ENCODE results near the gene PGGT1B. TPM values are rescaled to one million over a fixed set of nuclear protein-coding genes. Genes with fewer than 3 reads are reported as not detected.
A peak's percentile ranks its signal among the peaks of the same experiment; 100 is the strongest.

Gene PGGT1B
- polyA plus RNA-seq, 1 donor from 2014 or later, result 6.6 TPM

GRCh38 chr5:115304496-115304895 lies 41.8 kb upstream of the PGGT1B start:
- H3K27ac ChIP-seq (ENCODE audit: low read length), result no peak overlapping the region
- no peak overlapping the region for H3K4me2 ChIP-seq (ENCODE audit: low read length)
- H4K20me1 ChIP-seq (ENCODE audit: insufficient read depth), result no peaks in the 10 kb centered on the region
- no peak overlapping the region for H3K9ac ChIP-seq (ENCODE audit: low read length)
- no peak overlapping the region for H3K4me3 ChIP-seq (ENCODE audit: low read length)
- no peaks in the 10 kb centered on the region for H3K36me3 ChIP-seq (ENCODE audit: insufficient read depth, low read length)
- TF ChIP-seq POLR2AphosphoS5 (IDR thresholded peaks at IDR 0.05), result no peak
- no peak for TF ChIP-seq SMC3 (conservative IDR thresholded peaks at IDR 0.05; ENCODE audit: poor library complexity)
- no peak for TF ChIP-seq EP300 (conservative IDR thresholded peaks at IDR 0.05; ENCODE audit: poor library complexity, severe bottlenecking)
- no peak for TF ChIP-seq MXI1 (conservative IDR thresholded peaks at IDR 0.05; ENCODE audit: poor library complexity, severe bottlenecking)
- no peak for TF ChIP-seq TAF1 (IDR thresholded peaks at IDR 0.05; ENCODE audit: low read depth)
- TF ChIP-seq RAD21 (conservative IDR thresholded peaks at IDR 0.05), result no peak
- TF ChIP-seq, protein P1, sequence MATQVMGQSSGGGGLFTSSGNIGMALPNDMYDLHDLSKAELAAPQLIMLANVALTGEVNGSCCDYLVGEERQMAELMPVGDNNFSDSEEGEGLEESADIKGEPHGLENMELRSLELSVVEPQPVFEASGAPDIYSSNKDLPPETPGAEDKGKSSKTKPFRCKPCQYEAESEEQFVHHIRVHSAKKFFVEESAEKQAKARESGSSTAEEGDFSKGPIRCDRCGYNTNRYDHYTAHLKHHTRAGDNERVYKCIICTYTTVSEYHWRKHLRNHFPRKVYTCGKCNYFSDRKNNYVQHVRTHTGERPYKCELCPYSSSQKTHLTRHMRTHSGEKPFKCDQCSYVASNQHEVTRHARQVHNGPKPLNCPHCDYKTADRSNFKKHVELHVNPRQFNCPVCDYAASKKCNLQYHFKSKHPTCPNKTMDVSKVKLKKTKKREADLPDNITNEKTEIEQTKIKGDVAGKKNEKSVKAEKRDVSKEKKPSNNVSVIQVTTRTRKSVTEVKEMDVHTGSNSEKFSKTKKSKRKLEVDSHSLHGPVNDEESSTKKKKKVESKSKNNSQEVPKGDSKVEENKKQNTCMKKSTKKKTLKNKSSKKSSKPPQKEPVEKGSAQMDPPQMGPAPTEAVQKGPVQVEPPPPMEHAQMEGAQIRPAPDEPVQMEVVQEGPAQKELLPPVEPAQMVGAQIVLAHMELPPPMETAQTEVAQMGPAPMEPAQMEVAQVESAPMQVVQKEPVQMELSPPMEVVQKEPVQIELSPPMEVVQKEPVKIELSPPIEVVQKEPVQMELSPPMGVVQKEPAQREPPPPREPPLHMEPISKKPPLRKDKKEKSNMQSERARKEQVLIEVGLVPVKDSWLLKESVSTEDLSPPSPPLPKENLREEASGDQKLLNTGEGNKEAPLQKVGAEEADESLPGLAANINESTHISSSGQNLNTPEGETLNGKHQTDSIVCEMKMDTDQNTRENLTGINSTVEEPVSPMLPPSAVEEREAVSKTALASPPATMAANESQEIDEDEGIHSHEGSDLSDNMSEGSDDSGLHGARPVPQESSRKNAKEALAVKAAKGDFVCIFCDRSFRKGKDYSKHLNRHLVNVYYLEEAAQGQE (IDR thresholded peaks at IDR 0.05; ENCODE audit: borderline replicate concordance), result no peak
- TF ChIP-seq CTCF (IDR thresholded peaks at IDR 0.05; ENCODE audit: poor library complexity, severe bottlenecking), result no peak
- TF ChIP-seq EZH2 (IDR thresholded peaks at IDR 0.05; ENCODE audit: borderline replicate concordance, insufficient read depth, low read length, poor library complexity, severe bottlenecking), result no peak
- H3K79me2 ChIP-seq (replicated peaks; ENCODE audit: insufficient read depth, low read length), result no peaks in the 10 kb centered on the region
- no peaks in the 10 kb centered on the region for H3K27me3 ChIP-seq (ENCODE audit: insufficient read depth, low read depth, low read length)
- no peaks in the 10 kb centered on the region for H3K9me2 ChIP-seq (ENCODE audit: insufficient read depth, low read length)
- H3F3A ChIP-seq (ENCODE audit: insufficient read depth, low read length, poor library complexity, severe bottlenecking), result no peaks in the 10 kb centered on the region
- H3K9me3 ChIP-seq (ENCODE audit: low read length), result no peaks in the 10 kb centered on the region
- no peak overlapping the region for H2AFZ ChIP-seq (ENCODE audit: low read depth, low read length)

DNA sequence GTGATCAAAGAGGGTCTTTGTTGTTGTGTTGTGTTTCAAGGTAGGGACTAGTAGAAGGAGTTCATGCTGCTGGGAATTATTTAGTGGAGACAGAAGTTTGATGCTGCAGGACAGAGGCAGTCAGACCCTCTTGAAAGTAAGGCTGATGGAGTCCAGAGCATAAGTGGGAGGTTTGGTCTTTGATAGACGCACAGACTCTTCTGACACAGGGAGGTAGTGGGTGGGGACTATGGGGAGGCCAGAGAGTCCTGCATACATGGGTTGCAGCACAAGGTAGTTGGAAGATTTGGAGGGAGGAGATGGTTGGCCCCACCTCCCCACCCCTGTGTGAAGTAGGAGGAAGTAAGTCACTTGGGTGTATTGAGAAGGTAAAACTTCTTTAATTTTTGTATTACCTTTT lies 36.1 kb upstream of the PGGT1B start:
- no peaks in the 10 kb centered on the region for H3K9me3 ChIP-seq (ENCODE audit: low read length)
- H3K27ac ChIP-seq (ENCODE audit: low read length), result no peak overlapping the region
- peaks cover 7% of the 10 kb centered on the region for H3F3A ChIP-seq (ENCODE audit: insufficient read depth, low read length, poor library complexity, severe bottlenecking)
- H3K36me3 ChIP-seq (ENCODE audit: insufficient read depth, low read length), result no peaks in the 10 kb centered on the region
- no peaks in the 10 kb centered on the region for H3K27me3 ChIP-seq (ENCODE audit: insufficient read depth, low read depth, low read length)
- H3K4me2 ChIP-seq (ENCODE audit: low read length), result no peak overlapping the region
- peaks cover 14% of the 10 kb centered on the region for H3K79me2 ChIP-seq (replicated peaks; ENCODE audit: insufficient read depth, low read length)
- H3K9ac ChIP-seq (ENCODE audit: low read length), result no peak overlapping the region
- no peak for TF ChIP-seq RAD21 (conservative IDR thresholded peaks at IDR 0.05)
- no peak overlapping the region for H2AFZ ChIP-seq (ENCODE audit: low read depth, low read length)
- no peaks in the 10 kb centered on the region for H4K20me1 ChIP-seq (ENCODE audit: insufficient read depth)
- H3K4me3 ChIP-seq (ENCODE audit: low read length), result no peak overlapping the region
- no peaks in the 10 kb centered on the region for H3K9me2 ChIP-seq (ENCODE audit: insufficient read depth, low read length)

DNA sequence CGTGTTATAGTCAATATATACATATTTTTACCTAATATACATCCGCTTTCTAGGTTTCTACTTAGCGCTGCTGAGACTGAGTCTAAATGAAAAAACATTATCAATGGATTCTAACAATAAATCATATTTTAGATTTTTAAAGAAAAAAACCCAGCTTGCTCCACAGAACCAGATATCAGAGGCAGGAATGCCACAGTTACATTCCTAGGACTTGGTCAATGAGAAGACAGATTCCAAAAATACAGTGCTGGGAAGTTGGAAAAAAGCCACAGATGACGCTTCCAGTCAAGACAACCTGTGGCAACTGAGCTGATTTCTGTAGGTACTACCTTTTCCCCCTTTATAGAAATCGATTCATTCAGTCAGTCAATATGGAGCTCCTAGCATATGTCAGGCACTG lies 34.4 kb upstream of the PGGT1B start:
- no peaks in the 10 kb centered on the region for H3K27me3 ChIP-seq (ENCODE audit: insufficient read depth, low read depth, low read length)
- H3K9ac ChIP-seq (ENCODE audit: low read length), result no peak overlapping the region
- peaks cover 7% of the 10 kb centered on the region for H3F3A ChIP-seq (ENCODE audit: insufficient read depth, low read length, poor library complexity, severe bottlenecking)
- no peak overlapping the region for H3K4me2 ChIP-seq (ENCODE audit: low read length)
- TF ChIP-seq TAF1 (IDR thresholded peaks at IDR 0.05; ENCODE audit: low read depth) (no peak), EP300 (conservative IDR thresholded peaks at IDR 0.05; ENCODE audit: poor library complexity, severe bottlenecking) (no peak), RAD21 (conservative IDR thresholded peaks at IDR 0.05) (no peak), POLR2AphosphoS5 (IDR thresholded peaks at IDR 0.05) (no peak), MXI1 (conservative IDR thresholded peaks at IDR 0.05; ENCODE audit: poor library complexity, severe bottlenecking) (no peak), SMC3 (conservative IDR thresholded peaks at IDR 0.05; ENCODE audit: poor library complexity) (no peak), EZH2 (IDR thresholded peaks at IDR 0.05; ENCODE audit: borderline replicate concordance, insufficient read depth, low read length, poor library complexity, severe bottlenecking) (no peak), CTCF (IDR thresholded peaks at IDR 0.05; ENCODE audit: poor library complexity, severe bottlenecking) (no peak)
- TF ChIP-seq, protein P1 (IDR thresholded peaks at IDR 0.05; ENCODE audit: borderline replicate concordance), result no peak
- H3K4me3 ChIP-seq (ENCODE audit: low read length), result peak overlapping the region; percentile 52
- no peaks in the 10 kb centered on the region for H4K20me1 ChIP-seq (ENCODE audit: insufficient read depth)
- H3K36me3 ChIP-seq (ENCODE audit: insufficient read depth, low read length), result no peaks in the 10 kb centered on the region
- no peak overlapping the region for H3K27ac ChIP-seq (ENCODE audit: low read length)
- H2AFZ ChIP-seq (ENCODE audit: low read depth, low read length), result no peak overlapping the region
- H3K9me2 ChIP-seq (ENCODE audit: insufficient read depth, low read length), result no peaks in the 10 kb centered on the region
- peaks cover 6% of the 10 kb centered on the region for H3K9me3 ChIP-seq (ENCODE audit: low read length)
- H3K79me2 ChIP-seq (replicated peaks; ENCODE audit: insufficient read depth, low read length), result peaks cover 32% of the 10 kb centered on the region

Data from neural cell (in vitro differentiated cells).